ENCODE data around the gene ZBTB47.

DNA sequence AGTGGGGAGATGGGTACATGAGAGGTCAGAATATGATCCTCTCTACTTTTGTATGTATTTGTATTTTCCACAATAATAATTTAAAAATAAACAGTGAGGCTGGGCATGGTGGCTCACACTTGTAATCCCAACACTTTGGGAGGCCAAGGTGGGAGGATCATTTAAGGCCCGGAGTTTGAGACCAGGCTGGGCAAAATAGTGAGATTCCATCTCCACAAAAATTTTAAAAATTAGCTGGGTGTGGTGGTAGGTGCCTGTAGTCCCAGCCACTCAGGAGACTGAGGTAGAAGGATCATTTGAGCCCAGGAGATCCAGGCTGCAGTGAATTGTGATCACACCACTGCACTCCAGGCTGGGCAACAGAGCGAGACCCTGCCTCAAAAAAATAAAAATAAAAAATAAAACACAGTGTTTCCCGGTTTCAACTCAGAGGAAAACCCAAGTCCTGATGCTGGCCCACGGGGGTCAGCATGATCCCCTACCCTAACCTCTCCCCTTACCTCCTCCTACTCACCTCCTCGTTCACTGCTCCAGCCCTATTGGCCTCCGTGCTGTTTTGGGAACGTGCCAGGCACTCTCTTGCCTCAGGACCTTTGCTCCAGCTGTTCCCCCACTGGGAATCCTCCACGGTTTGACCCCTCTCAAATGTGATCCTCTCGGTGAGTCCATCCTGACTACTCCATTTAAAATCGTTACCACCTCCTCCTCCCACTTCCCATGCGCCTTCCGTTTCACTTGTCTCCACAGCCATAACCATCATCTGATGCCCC is 29.0 kb downstream of the ZBTB47 start:
- TF ChIP-seq, protein P1, sequence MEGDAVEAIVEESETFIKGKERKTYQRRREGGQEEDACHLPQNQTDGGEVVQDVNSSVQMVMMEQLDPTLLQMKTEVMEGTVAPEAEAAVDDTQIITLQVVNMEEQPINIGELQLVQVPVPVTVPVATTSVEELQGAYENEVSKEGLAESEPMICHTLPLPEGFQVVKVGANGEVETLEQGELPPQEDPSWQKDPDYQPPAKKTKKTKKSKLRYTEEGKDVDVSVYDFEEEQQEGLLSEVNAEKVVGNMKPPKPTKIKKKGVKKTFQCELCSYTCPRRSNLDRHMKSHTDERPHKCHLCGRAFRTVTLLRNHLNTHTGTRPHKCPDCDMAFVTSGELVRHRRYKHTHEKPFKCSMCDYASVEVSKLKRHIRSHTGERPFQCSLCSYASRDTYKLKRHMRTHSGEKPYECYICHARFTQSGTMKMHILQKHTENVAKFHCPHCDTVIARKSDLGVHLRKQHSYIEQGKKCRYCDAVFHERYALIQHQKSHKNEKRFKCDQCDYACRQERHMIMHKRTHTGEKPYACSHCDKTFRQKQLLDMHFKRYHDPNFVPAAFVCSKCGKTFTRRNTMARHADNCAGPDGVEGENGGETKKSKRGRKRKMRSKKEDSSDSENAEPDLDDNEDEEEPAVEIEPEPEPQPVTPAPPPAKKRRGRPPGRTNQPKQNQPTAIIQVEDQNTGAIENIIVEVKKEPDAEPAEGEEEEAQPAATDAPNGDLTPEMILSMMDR (IDR thresholded peaks at IDR 0.05; ENCODE audit: extremely low read depth in 1 of 2, insufficient read depth in 1 of 2, low read depth in 1 of 2, low read length in 2 of 2): no peak
- TF ChIP-seq FOS (IDR thresholded peaks at IDR 0.05; ENCODE audit: borderline replicate concordance, insufficient read depth, low read length): no peak
